Measurements from ENCODE around the gene SETBP1. TPM values are rescaled to one million over a fixed set of nuclear protein-coding genes. Genes with fewer than 3 reads are reported as not detected.

The SETBP1 gene
- total RNA-seq, 1 experiment from 2014 or later, result 9.6 TPM

DNA sequence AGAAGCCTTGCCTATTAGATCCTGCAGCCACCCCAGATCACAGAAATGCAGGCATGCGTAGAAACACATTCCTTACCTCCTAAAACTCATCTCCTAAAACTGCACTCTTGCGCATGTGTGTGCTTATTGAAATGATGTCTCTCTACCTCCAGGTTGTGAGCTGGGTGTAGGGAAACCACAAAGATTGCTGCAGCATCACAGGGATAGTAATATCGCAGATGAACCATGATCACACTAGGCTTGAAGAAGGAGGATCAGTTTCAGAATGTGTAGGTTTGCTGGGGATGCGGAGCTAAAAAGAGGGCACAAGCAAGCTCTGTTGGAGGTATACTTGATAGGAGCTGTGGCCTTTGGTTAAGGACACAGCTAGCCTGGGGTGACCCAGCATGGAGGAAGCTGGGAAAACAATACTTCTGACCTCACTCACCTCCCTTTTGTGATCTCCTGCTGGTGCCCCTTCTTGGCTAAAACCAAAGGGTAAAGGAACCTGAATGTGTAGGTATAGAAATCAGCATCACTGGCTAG, 118.8 kb downstream of the SETBP1 start:
- H3K27ac Mint-ChIP-seq, result no peak overlapping the region

GRCh38 chr18:44799907-44800421, 119.3 kb downstream of the SETBP1 start:
- H3K27ac Mint-ChIP-seq, result no peak overlapping the region
- no peak for DNase-seq (ENCODE audit: low spot score)
- peaks cover 15% of the 10 kb centered on the region for H3K9me3 Mint-ChIP-seq
- H3K4me1 Mint-ChIP-seq, result peaks cover 20% of the 10 kb centered on the region
- no peaks in the 10 kb centered on the region; the same call in 1 of the 2 replicates for H3K27me3 Mint-ChIP-seq (ENCODE audit: low read depth)
- no peak for ATAC-seq
- ChIA-PET CTCF (no interaction called here), POLR2A (no interaction called here)
- peaks cover 14% of the 10 kb centered on the region for H3K36me3 Mint-ChIP-seq
- H3K4me3 Mint-ChIP-seq, result no peak overlapping the region
- TF ChIP-seq ZNF416 (CRISPR knock-in tag; IDR thresholded peaks at IDR 0.05) (no peak), NR3C1 (CRISPR knock-in tag; conservative IDR thresholded peaks at IDR 0.05; ENCODE audit: low read depth) (no peak), ZNF425 (CRISPR knock-in tag; conservative IDR thresholded peaks at IDR 0.05) (no peak), CTCF (IDR thresholded peaks at IDR 0.05) (no peak), USF2 (CRISPR knock-in tag; IDR thresholded peaks at IDR 0.05) (no peak), ZSCAN18 (CRISPR knock-in tag; IDR thresholded peaks at IDR 0.05) (no peak), KAT7 (CRISPR knock-in tag; IDR thresholded peaks at IDR 0.05; ENCODE audit: borderline replicate concordance) (no peak), FOXP1 (CRISPR knock-in tag; IDR thresholded peaks at IDR 0.05; ENCODE audit: borderline replicate concordance) (no peak), ZNF121 (CRISPR knock-in tag; IDR thresholded peaks at IDR 0.05) (no peak), ZNF219 (CRISPR knock-in tag; IDR thresholded peaks at IDR 0.05; ENCODE audit: borderline replicate concordance) (no peak)
- TF ChIP-seq, protein P1, sequence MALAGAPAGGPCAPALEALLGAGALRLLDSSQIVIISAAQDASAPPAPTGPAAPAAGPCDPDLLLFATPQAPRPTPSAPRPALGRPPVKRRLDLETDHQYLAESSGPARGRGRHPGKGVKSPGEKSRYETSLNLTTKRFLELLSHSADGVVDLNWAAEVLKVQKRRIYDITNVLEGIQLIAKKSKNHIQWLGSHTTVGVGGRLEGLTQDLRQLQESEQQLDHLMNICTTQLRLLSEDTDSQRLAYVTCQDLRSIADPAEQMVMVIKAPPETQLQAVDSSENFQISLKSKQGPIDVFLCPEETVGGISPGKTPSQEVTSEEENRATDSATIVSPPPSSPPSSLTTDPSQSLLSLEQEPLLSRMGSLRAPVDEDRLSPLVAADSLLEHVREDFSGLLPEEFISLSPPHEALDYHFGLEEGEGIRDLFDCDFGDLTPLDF (CRISPR knock-in tag; IDR thresholded peaks at IDR 0.05), result no peak
- TF ChIP-seq, protein P2, sequence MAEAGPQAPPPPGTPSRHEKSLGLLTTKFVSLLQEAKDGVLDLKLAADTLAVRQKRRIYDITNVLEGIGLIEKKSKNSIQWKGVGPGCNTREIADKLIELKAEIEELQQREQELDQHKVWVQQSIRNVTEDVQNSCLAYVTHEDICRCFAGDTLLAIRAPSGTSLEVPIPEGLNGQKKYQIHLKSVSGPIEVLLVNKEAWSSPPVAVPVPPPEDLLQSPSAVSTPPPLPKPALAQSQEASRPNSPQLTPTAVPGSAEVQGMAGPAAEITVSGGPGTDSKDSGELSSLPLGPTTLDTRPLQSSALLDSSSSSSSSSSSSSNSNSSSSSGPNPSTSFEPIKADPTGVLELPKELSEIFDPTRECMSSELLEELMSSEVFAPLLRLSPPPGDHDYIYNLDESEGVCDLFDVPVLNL (CRISPR knock-in tag; IDR thresholded peaks at IDR 0.05; ENCODE audit: borderline replicate concordance, low read depth), result no peak
- TF ChIP-seq, protein P3, sequence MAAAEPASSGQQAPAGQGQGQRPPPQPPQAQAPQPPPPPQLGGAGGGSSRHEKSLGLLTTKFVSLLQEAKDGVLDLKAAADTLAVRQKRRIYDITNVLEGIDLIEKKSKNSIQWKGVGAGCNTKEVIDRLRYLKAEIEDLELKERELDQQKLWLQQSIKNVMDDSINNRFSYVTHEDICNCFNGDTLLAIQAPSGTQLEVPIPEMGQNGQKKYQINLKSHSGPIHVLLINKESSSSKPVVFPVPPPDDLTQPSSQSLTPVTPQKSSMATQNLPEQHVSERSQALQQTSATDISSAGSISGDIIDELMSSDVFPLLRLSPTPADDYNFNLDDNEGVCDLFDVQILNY (CRISPR knock-in tag; IDR thresholded peaks at IDR 0.05), result no peak

More for the DNA sequence above, 118.8 kb downstream of the SETBP1 start:
- ChIA-PET CTCF (no interaction called here), POLR2A (no interaction called here)
- H3K36me3 Mint-ChIP-seq, result peaks cover 14% of the 10 kb centered on the region
- no peaks in the 10 kb centered on the region; the same call in 1 of the 2 replicates for H3K27me3 Mint-ChIP-seq (ENCODE audit: low read depth)
- peaks cover 20% of the 10 kb centered on the region for H3K4me1 Mint-ChIP-seq
- peaks cover 15% of the 10 kb centered on the region for H3K9me3 Mint-ChIP-seq
- ATAC-seq (no peak), DNase-seq (ENCODE audit: low spot score) (no peak)
- TF ChIP-seq GRHL2 (CRISPR knock-in tag; IDR thresholded peaks at IDR 0.05; ENCODE audit: insufficient replicate concordance, severe bottlenecking) (no peak), HMGXB4 (CRISPR knock-in tag; IDR thresholded peaks at IDR 0.05) (no peak), RELA (CRISPR knock-in tag; IDR thresholded peaks at IDR 0.05; ENCODE audit: borderline replicate concordance) (no peak), ZNF423 (CRISPR knock-in tag; IDR thresholded peaks at IDR 0.05) (peak; percentile 89)
- no peak overlapping the region for H3K4me3 Mint-ChIP-seq
